GM06990 (cell line): ENCODE results near the gene LPO.

Experiments
- DNase-seq: peaks from one replicate; pipeline ENCODE4 v3.0.0-alpha.2; 2011; ENCODE audit not compliant: insufficient read length; ENCODE audit errors: extremely low read depth
- H3K27me3 ChIP-seq: replicated peaks from 2 replicates; pipeline ENCODE4 v1.6.0; 2011; ENCODE audit warnings: low read length; ENCODE audit not compliant: control insufficient read depth, insufficient read depth
- H3K36me3 ChIP-seq: 2 replicates; pipeline ENCODE4 v1.5.1; 2011; ENCODE audit warnings: low read length; ENCODE audit not compliant: control insufficient read depth, insufficient read depth
- H3K4me3 ChIP-seq: replicated peaks from 2 replicates; pipeline ENCODE4 v1.5.1; 2011; ENCODE audit warnings: low read depth, mild to moderate bottlenecking, control low read depth, low read length
- TF ChIP-seq, protein P1 (sequence below): IDR thresholded peaks from 2 replicates; pipeline ENCODE4 v1.5.1; 2011; ENCODE audit warnings: low read length, control low read depth, mild to moderate bottlenecking, inconsistent platforms; ENCODE audit not compliant: insufficient read depth, poor library complexity, severe bottlenecking

LPO gene

GRCh38 chr17:58250344-58251011 is 12.1 kb downstream of the LPO start:
- TF ChIP-seq, protein P1, sequence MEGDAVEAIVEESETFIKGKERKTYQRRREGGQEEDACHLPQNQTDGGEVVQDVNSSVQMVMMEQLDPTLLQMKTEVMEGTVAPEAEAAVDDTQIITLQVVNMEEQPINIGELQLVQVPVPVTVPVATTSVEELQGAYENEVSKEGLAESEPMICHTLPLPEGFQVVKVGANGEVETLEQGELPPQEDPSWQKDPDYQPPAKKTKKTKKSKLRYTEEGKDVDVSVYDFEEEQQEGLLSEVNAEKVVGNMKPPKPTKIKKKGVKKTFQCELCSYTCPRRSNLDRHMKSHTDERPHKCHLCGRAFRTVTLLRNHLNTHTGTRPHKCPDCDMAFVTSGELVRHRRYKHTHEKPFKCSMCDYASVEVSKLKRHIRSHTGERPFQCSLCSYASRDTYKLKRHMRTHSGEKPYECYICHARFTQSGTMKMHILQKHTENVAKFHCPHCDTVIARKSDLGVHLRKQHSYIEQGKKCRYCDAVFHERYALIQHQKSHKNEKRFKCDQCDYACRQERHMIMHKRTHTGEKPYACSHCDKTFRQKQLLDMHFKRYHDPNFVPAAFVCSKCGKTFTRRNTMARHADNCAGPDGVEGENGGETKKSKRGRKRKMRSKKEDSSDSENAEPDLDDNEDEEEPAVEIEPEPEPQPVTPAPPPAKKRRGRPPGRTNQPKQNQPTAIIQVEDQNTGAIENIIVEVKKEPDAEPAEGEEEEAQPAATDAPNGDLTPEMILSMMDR = no peak
- H3K27me3 ChIP-seq = no peaks in the 10 kb centered on the region; the same call in 1 of the 2 replicates
- no peak overlapping the region for H3K4me3 ChIP-seq
- no peaks in the 10 kb centered on the region for H3K36me3 ChIP-seq
- DNase-seq = no peak

GRCh38 chr17:58252141-58252540 is 13.8 kb downstream of the LPO start:
- H3K27me3 ChIP-seq = no peaks in the 10 kb centered on the region; the same call in 1 of the 2 replicates
- TF ChIP-seq, protein P1 = no peak
- no peak overlapping the region for H3K4me3 ChIP-seq
- no peaks in the 10 kb centered on the region for H3K36me3 ChIP-seq
- DNase-seq = no peak

GRCh38 chr17:58253082-58253481 is 14.7 kb downstream of the LPO start:
- TF ChIP-seq, protein P1 = no peak
- no peak for DNase-seq
- Histone ChIP-seq H3K27me3 (no peaks in the 10 kb centered on the region; the same call in 1 of the 2 replicates), H3K36me3 (no peaks in the 10 kb centered on the region), H3K4me3 (no peak overlapping the region)

GRCh38 chr17:58254803-58255202 is 16.4 kb downstream of the LPO start:
- no peak for DNase-seq
- no peak overlapping the region for H3K4me3 ChIP-seq
- TF ChIP-seq, protein P1 = peak; percentile 34
- H3K27me3 ChIP-seq = no peaks in the 10 kb centered on the region; the same call in 1 of the 2 replicates
- no peaks in the 10 kb centered on the region for H3K36me3 ChIP-seq

DNA sequence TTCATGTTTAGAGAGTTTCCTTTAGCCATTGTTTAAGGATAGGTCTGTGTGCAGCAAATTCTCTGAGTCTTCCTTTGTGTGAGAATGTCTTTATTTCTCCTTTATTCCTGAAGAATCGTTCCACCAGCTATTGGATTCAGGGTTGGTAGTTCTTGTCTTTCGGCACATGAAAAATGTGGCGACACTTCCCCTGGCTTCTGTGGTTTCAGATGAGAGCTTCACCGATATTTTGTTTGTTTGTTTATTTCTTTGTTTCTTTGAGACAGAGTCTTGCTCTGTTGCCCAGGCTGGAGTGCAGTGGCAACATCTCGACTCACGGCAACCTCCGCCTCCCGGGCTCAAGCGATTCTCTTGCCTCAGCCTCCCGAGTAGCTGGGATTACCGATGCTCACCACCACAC is 23.8 kb downstream of the LPO start:
- Histone ChIP-seq H3K27me3 (peaks cover 2% of the 10 kb centered on the region; the same call in 1 of the 2 replicates), H3K36me3 (no peaks in the 10 kb centered on the region), H3K4me3 (no peak overlapping the region)
- TF ChIP-seq, protein P1 = no peak
- no peak for DNase-seq
